H9 (cell line): ENCODE data around the gene HSD17B3. TPM values are rescaled to one million over a fixed set of nuclear protein-coding genes. Genes with fewer than 3 reads are reported as not detected.

Source experiments
- DNase-seq: peaks from one replicate; pipeline ENCODE4 v3.0.0-alpha.2; 2017
- H2AFZ ChIP-seq: one replicate; pipeline ENCODE4 v1.6.1; 2013; ENCODE audit warnings: mild to moderate bottlenecking, low read length, control low read depth, moderate library complexity
- H2AK5ac ChIP-seq: 2 replicates; pipeline ENCODE4 v1.6.1; 2013; ENCODE audit warnings: low read length, control low read depth, mixed read lengths; ENCODE audit not compliant: insufficient read length
- H2BK120ac ChIP-seq: one replicate; pipeline ENCODE4 v1.6.1; 2013; ENCODE audit warnings: low read depth, mild to moderate bottlenecking, low read length, control low read depth, inconsistent platforms; ENCODE audit not compliant: poor library complexity, severe bottlenecking
- H2BK12ac ChIP-seq: 2 replicates; pipeline ENCODE4 v1.6.1; 2013; ENCODE audit warnings: low read length, control low read depth, mixed read lengths, low read depth; ENCODE audit not compliant: insufficient read length
- H2BK15ac ChIP-seq: 2 replicates; pipeline ENCODE4 v1.6.1; 2013; ENCODE audit warnings: low read depth, low read length, control low read depth
- H2BK20ac ChIP-seq: one replicate; pipeline ENCODE4 v1.6.1; 2013; ENCODE audit warnings: low read depth, mild to moderate bottlenecking, low read length, control low read depth, inconsistent platforms; ENCODE audit not compliant: poor library complexity, severe bottlenecking
- H2BK5ac ChIP-seq: 2 replicates; pipeline ENCODE4 v1.6.1; 2013; ENCODE audit warnings: low read length, control low read depth, mixed read lengths; ENCODE audit not compliant: insufficient read length
- H3K14ac ChIP-seq: 2 replicates; pipeline ENCODE4 v1.6.1; 2013; ENCODE audit warnings: low read length, control low read depth; ENCODE audit not compliant: insufficient read depth
- H3K18ac ChIP-seq: 2 replicates; pipeline ENCODE4 v1.6.1; 2013; ENCODE audit warnings: low read depth, mild to moderate bottlenecking, mixed read lengths, low read length, control low read depth; ENCODE audit not compliant: insufficient read length
- H3K23ac ChIP-seq: 2 replicates; pipeline ENCODE4 v1.6.1; 2013; ENCODE audit warnings: low read length, control low read depth, mixed read lengths, low read depth; ENCODE audit not compliant: insufficient read length
- H3K23me2 ChIP-seq: 2 replicates; pipeline ENCODE4 v1.6.1; 2013; ENCODE audit warnings: low read depth, mild to moderate bottlenecking, mixed read lengths, low read length, control low read depth; ENCODE audit not compliant: insufficient read length, poor library complexity, severe bottlenecking
- H3K27ac ChIP-seq: 2 replicates; pipeline ENCODE4 v1.5.1; 2013; ENCODE audit warnings: low read length, control low read depth, mixed read lengths, low read depth; ENCODE audit not compliant: insufficient read length
- H3K27me3 ChIP-seq: 2 replicates; pipeline ENCODE4 v1.6.1; 2013; ENCODE audit warnings: low read length, control low read depth, inconsistent platforms; ENCODE audit not compliant: insufficient read depth
- H3K4ac ChIP-seq: 2 replicates; pipeline ENCODE4 v1.6.1; 2013; ENCODE audit warnings: low read depth, mild to moderate bottlenecking, control low read depth, inconsistent platforms, low read length, moderate library complexity
- H3K4me1 ChIP-seq: 2 replicates; pipeline ENCODE4 v1.6.1; 2013; ENCODE audit warnings: low read length, control low read depth, inconsistent platforms; ENCODE audit not compliant: insufficient read depth
- H3K4me2 ChIP-seq: 2 replicates; pipeline ENCODE4 v1.6.1; 2013; ENCODE audit warnings: low read length, control low read depth, mixed read lengths; ENCODE audit not compliant: insufficient read length, insufficient read depth
- H3K56ac ChIP-seq: 2 replicates; pipeline ENCODE4 v1.6.1; 2013; ENCODE audit warnings: low read depth, mild to moderate bottlenecking, mixed read lengths, low read length, control low read depth; ENCODE audit not compliant: insufficient read length
- H3K79me1 ChIP-seq: 2 replicates; pipeline ENCODE4 v1.6.1; 2013; ENCODE audit warnings: low read depth, mild to moderate bottlenecking, moderate library complexity, low read length, control low read depth, inconsistent platforms; ENCODE audit not compliant: insufficient read depth, poor library complexity, severe bottlenecking
- H3K79me2 ChIP-seq: 2 replicates; pipeline ENCODE4 v1.6.1; 2013; ENCODE audit warnings: low read length, control low read depth, inconsistent platforms; ENCODE audit not compliant: insufficient read depth
- H3K9ac ChIP-seq: 2 replicates; pipeline ENCODE4 v1.6.1; 2013; ENCODE audit warnings: low read length, control low read depth, mixed read lengths; ENCODE audit not compliant: insufficient read length; ENCODE audit errors: extremely low read depth
- H3K9me3 ChIP-seq: one replicate; pipeline ENCODE4 v1.6.1; 2013; ENCODE audit warnings: low read depth, low read length, inconsistent platforms; ENCODE audit not compliant: control insufficient read depth
- H3T11ph ChIP-seq: one replicate; pipeline ENCODE4 v1.6.1; 2013; ENCODE audit warnings: mild to moderate bottlenecking, low read length, control low read depth, inconsistent platforms
- H4K20me1 ChIP-seq: one replicate; pipeline ENCODE4 v1.6.1; 2013; ENCODE audit not compliant: control insufficient read depth, insufficient read length, insufficient read depth
- H4K5ac ChIP-seq: 2 replicates; pipeline ENCODE4 v1.6.1; 2013; ENCODE audit warnings: low read depth, mild to moderate bottlenecking, mixed read lengths, low read length, control low read depth; ENCODE audit not compliant: insufficient read length
- H4K8ac ChIP-seq: replicated peaks from 2 replicates; pipeline ENCODE4 v1.6.1; 2013; ENCODE audit warnings: low read length, control low read depth, mixed read lengths, low read depth; ENCODE audit not compliant: insufficient read length
- H4K91ac ChIP-seq: 2 replicates; pipeline ENCODE4 v1.6.1; 2013; ENCODE audit warnings: low read depth, mild to moderate bottlenecking, moderate library complexity, mixed read lengths, low read length, control low read depth; ENCODE audit not compliant: insufficient read length
- H3K27ac Mint-ChIP-seq, 3 experiments: 2 replicates in 2 of 3; 3 replicates in 1 of 3; pipeline ENCODE4 v1.8.0; 2020 to 2021; ENCODE audit warnings: mixed read lengths in 3 of 3, mild to moderate bottlenecking in 1 of 3, moderate library complexity in 1 of 3
- H3K27me3 Mint-ChIP-seq: 2 replicates; pipeline ENCODE4 v1.8.0; 2021; ENCODE audit warnings: low read depth, mild to moderate bottlenecking, moderate library complexity, mixed read lengths
- H3K36me3 Mint-ChIP-seq, 3 experiments: 2 replicates in 2 of 3; 3 replicates in 1 of 3; pipeline ENCODE4 v1.8.0; 2020 to 2021; ENCODE audit warnings: low read depth in 3 of 3, mixed read lengths in 3 of 3; ENCODE audit not compliant: insufficient read depth in 1 of 3
- H3K4me1 Mint-ChIP-seq, 2 experiments: 2 replicates each; pipeline ENCODE4 v1.8.0; 2020; ENCODE audit warnings: mixed read lengths in 2 of 2
- H3K4me3 Mint-ChIP-seq, 2 experiments: 2 replicates in 1 of 2; 3 replicates in 1 of 2; pipeline ENCODE4 v1.8.0; 2020 to 2021; ENCODE audit warnings: mild to moderate bottlenecking in 2 of 2, mixed read lengths in 2 of 2, moderate library complexity in 1 of 2
- H3K9me3 Mint-ChIP-seq, 2 experiments: 2 replicates in 1 of 2; 3 replicates in 1 of 2; pipeline ENCODE4 v1.8.0; 2020; ENCODE audit warnings: mild to moderate bottlenecking in 2 of 2, mixed read lengths in 2 of 2, moderate library complexity in 1 of 2
- CTCF ChIP-seq: fragments of 200-600 bp; sonication (generic); conservative IDR thresholded peaks from 3 replicates; pipeline ENCODE4 v1.8.0; 2021; ENCODE audit warnings: antibody characterized with exemption, mild to moderate bottlenecking
- WGBS: extraction: QIAGEN DNeasy Blood & Tissue Kit; methylation state at CpG from one replicate; pipeline ENCODE4 v1.1.7; 2013; ENCODE audit warnings: missing lambda C conversion rate, low lambda C conversion rate, mixed read lengths; ENCODE audit not compliant: insufficient read length; ENCODE audit errors: extremely low coverage; 5-methylcytosine and 5-hydroxymethylcytosine counted together
- total RNA-seq: library from RNA; stranded (reverse); gene quantifications from 2 replicates; pipeline ENCODE4 v1.2.1, GENCODE V29; 2021

The HSD17B3 gene
- total RNA-seq, 1 experiment from 2014 or later, result not detected

GRCh38 chr9:96333958-96334357, 32.0 kb upstream of the HSD17B3 start:
- Mint-ChIP-seq H3K27me3 (no peaks in the 10 kb centered on the region), H3K27ac (no peak overlapping the region; a peak in 1 of 7 replicates), H3K36me3 (peaks cover 0 to 5% (median 4%) of the 10 kb centered on the region in 3 experiments; a peak in 2 of 7 replicates), H3K4me1 (peaks cover 7 to 11% of the 10 kb centered on the region in 2 experiments), H3K9me3 (no peaks in the 10 kb centered on the region), H3K4me3 (no peak overlapping the region)
- Histone ChIP-seq H3K27ac (no peak overlapping the region), H3K56ac (no peak overlapping the region), H2BK20ac (no peak overlapping the region), H3K79me1 (no peaks in the 10 kb centered on the region), H4K8ac (no peak overlapping the region), H3K14ac (no peak overlapping the region), H4K20me1 (no peaks in the 10 kb centered on the region), H3K4me1 (peaks cover 3% of the 10 kb centered on the region; the same call in 1 of the 2 replicates), H4K5ac (no peak overlapping the region), H3K27me3 (no peaks in the 10 kb centered on the region), H2BK5ac (no peak overlapping the region), H3T11ph (no peak overlapping the region), H3K23ac (no peak overlapping the region), H3K4me2 (no peak overlapping the region), H2BK12ac (no peak overlapping the region), H3K23me2 (no peaks in the 10 kb centered on the region), H2BK120ac (no peak overlapping the region), H3K79me2 (no peaks in the 10 kb centered on the region), H3K9ac (no peak overlapping the region), H2BK15ac (no peak overlapping the region), H3K18ac (no peak overlapping the region), H2AFZ (no peak overlapping the region), H3K9me3 (no peaks in the 10 kb centered on the region), H3K4ac (no peak overlapping the region), H4K91ac (no peak overlapping the region), H2AK5ac (no peak overlapping the region)
- TF ChIP-seq CTCF, result no peak
- DNase-seq, result no peak
- no CpG with 5 or more reads among the region's 1 CpG for WGBS
